Smooth muscle cell (in vitro differentiated cells): ENCODE measurements around the gene MMP28. TPM values are rescaled to one million over a fixed set of nuclear protein-coding genes. Genes with fewer than 3 reads are reported as not detected.

Experiments
- DNase-seq: peaks from one replicate; lab custom pipeline; 2025; ENCODE audit not compliant: unreplicated experiment; lab: John Stamatoyannopoulos, UW
- H2AFZ ChIP-seq: fragments of 200-600 bp; sonication (generic); 2 replicates; pipeline ENCODE4 v1.6.0; 2016; ENCODE audit warnings: antibody characterized with exemption, low read depth, mild to moderate bottlenecking
- H3F3A ChIP-seq: fragments of 200-600 bp; sonication (generic); 2 replicates; pipeline ENCODE4 v1.6.0; 2017; ENCODE audit warnings: antibody characterized with exemption, low read depth
- H3K27ac ChIP-seq: fragments of 200-600 bp; sonication (generic); 2 replicates; pipeline ENCODE4 v1.5.1; 2016; ENCODE audit warnings: low read depth, mild to moderate bottlenecking
- H3K27me3 ChIP-seq: fragments of 200-600 bp; sonication (generic); 2 replicates; pipeline ENCODE4 v1.6.1; 2016; ENCODE audit warnings: low read depth, mild to moderate bottlenecking
- H3K36me3 ChIP-seq: fragments of 200-600 bp; sonication (generic); 2 replicates; pipeline ENCODE4 v1.5.1; 2016; ENCODE audit warnings: low read depth
- H3K4me1 ChIP-seq: fragments of 200-600 bp; sonication (generic); 2 replicates; pipeline ENCODE4 v1.5.1; 2016; ENCODE audit warnings: low read depth
- H3K4me2 ChIP-seq: fragments of 200-600 bp; sonication (generic); 2 replicates; pipeline ENCODE4 v1.6.0; 2016; ENCODE audit warnings: mild to moderate bottlenecking
- H3K4me3 ChIP-seq: fragments of 200-600 bp; sonication (generic); 2 replicates; pipeline ENCODE4 v1.5.1; 2016; ENCODE audit warnings: mild to moderate bottlenecking
- H3K79me2 ChIP-seq: fragments of 200-600 bp; sonication (generic); 2 replicates; pipeline ENCODE4 v1.6.0; 2016; ENCODE audit warnings: low read depth, mild to moderate bottlenecking
- H3K9ac ChIP-seq: fragments of 200-600 bp; sonication (generic); 2 replicates; pipeline ENCODE4 v1.6.0; 2016; ENCODE audit warnings: low read depth
- H3K9me3 ChIP-seq: fragments of 200-600 bp; sonication (generic); replicated peaks from 2 replicates; pipeline ENCODE4 v1.5.1; 2016; ENCODE audit warnings: low read depth
- H4K20me1 ChIP-seq: fragments of 200-600 bp; sonication (generic); 2 replicates; pipeline ENCODE4 v1.6.0; 2016; ENCODE audit warnings: low read depth
- WGBS: methylation state at CpG from one replicate; pipeline ENCODE4 v1.1.7; 2016; ENCODE audit warnings: low lambda C conversion rate; 5-methylcytosine and 5-hydroxymethylcytosine counted together
- polyA plus RNA-seq: library from polyadenylated mRNA; unstranded; fragments of >200 nt; fragmentation: Nextera tagmentation; extraction: Ambion mirVana; gene quantifications from 2 replicates; pipeline ENCODE4 v1.2.1, GENCODE V29; 2016
- total RNA-seq: library from RNA; depleted of rRNA; stranded (reverse); fragments of >200 nt; gene quantifications from 2 replicates; pipeline ENCODE4 v1.2.3, GENCODE V29; 2014
- TF ChIP-seq, protein P1 (sequence below): fragments of 200-600 bp; sonication (generic); IDR thresholded peaks from 2 replicates; pipeline ENCODE4 v1.5.1; 2017; ENCODE audit warnings: borderline replicate concordance, mild to moderate bottlenecking, antibody characterized with exemption; ENCODE audit not compliant: insufficient read depth, poor library complexity, severe bottlenecking

The MMP28 gene
- total and polyA plus RNA-seq, 2 experiments from 2014 or later = 50.0 to 51.4 TPM

DNA sequence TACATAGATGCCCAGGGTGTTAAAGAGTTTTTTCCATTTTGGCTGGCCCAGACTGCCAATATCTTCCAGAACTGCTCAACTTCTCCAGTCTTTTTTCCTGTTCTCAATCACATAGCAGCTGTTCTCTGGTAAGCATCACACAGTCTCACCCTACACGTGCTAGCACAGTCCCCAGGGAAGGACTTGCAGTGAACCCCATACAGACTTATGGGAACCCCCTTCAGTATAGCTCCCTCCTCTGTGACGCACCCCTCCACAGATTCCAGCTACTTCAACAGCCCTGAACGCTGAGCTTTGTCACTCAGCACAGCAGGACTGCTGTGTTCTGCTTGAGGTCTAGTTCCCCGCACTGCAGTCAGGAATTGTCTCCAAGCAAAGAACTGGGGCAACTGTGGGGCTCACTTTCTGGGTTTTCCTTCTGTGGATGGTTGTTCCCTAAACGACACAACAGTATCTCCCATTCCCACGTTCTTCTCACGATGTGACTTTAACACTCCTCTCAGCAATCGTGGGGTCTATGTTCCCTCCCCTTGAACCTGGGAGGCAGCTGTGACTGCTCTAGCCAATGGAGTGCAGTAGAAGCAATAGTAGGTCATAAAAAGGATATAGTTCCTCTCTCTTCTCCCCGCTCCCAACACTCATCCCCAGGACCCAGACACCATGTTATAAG is 3.6 kb downstream of the MMP28 start:
- Histone ChIP-seq H3K27ac (no peak overlapping the region), H3K36me3 (no peaks in the 10 kb centered on the region), H3K79me2 (peaks cover 34% of the 10 kb centered on the region), H3K27me3 (no peaks in the 10 kb centered on the region), H3F3A (peaks cover 42% of the 10 kb centered on the region), H3K9me3 (no peaks in the 10 kb centered on the region), H4K20me1 (no peaks in the 10 kb centered on the region), H2AFZ (no peak overlapping the region), H3K4me3 (no peak overlapping the region), H3K4me2 (peak overlapping the region; percentile 93), H3K4me1 (peaks cover 13% of the 10 kb centered on the region), H3K9ac (no peak overlapping the region)
- DNase-seq = no peak
- WGBS = 58% methylated on average over 9 of the region's 9 CpGs
- TF ChIP-seq, protein P1, sequence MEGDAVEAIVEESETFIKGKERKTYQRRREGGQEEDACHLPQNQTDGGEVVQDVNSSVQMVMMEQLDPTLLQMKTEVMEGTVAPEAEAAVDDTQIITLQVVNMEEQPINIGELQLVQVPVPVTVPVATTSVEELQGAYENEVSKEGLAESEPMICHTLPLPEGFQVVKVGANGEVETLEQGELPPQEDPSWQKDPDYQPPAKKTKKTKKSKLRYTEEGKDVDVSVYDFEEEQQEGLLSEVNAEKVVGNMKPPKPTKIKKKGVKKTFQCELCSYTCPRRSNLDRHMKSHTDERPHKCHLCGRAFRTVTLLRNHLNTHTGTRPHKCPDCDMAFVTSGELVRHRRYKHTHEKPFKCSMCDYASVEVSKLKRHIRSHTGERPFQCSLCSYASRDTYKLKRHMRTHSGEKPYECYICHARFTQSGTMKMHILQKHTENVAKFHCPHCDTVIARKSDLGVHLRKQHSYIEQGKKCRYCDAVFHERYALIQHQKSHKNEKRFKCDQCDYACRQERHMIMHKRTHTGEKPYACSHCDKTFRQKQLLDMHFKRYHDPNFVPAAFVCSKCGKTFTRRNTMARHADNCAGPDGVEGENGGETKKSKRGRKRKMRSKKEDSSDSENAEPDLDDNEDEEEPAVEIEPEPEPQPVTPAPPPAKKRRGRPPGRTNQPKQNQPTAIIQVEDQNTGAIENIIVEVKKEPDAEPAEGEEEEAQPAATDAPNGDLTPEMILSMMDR = no peak

DNA sequence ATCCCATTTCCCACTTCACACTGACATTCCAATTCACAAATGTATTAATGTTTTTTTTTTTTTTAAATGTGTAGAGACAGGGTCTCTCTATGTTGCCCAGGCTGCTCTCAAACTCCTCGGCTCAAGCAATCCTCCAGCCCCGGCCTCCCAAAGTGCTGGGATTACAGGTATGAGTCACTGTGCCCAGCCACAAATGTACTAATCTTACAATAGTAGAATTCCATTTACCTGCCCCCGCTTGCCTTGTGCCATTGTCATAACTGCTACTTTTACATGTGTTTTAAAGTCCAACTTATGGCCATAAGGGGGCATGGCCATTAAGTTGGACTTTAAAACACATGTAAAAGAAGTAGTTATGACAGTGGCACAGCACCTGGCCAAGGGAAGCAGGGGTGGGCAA is 4.6 kb downstream of the MMP28 start:
- DNase-seq = no peak
- no peaks in the 10 kb centered on the region for H3K9me3 ChIP-seq
- H3K27me3 ChIP-seq = no peaks in the 10 kb centered on the region
- no peak overlapping the region for H3K9ac ChIP-seq
- H3K4me3 ChIP-seq = no peak overlapping the region
- peaks cover 34% of the 10 kb centered on the region for H3K79me2 ChIP-seq
- H4K20me1 ChIP-seq = no peaks in the 10 kb centered on the region
- H3F3A ChIP-seq = peaks cover 38% of the 10 kb centered on the region
- WGBS = 46% methylated on average over 3 of the region's 3 CpGs
- H3K4me1 ChIP-seq = peaks cover 14% of the 10 kb centered on the region
- no peak overlapping the region for H3K4me2 ChIP-seq
- H3K27ac ChIP-seq = no peak overlapping the region
- no peaks in the 10 kb centered on the region for H3K36me3 ChIP-seq
- no peak overlapping the region for H2AFZ ChIP-seq
- TF ChIP-seq, protein P1 = no peak

DNA sequence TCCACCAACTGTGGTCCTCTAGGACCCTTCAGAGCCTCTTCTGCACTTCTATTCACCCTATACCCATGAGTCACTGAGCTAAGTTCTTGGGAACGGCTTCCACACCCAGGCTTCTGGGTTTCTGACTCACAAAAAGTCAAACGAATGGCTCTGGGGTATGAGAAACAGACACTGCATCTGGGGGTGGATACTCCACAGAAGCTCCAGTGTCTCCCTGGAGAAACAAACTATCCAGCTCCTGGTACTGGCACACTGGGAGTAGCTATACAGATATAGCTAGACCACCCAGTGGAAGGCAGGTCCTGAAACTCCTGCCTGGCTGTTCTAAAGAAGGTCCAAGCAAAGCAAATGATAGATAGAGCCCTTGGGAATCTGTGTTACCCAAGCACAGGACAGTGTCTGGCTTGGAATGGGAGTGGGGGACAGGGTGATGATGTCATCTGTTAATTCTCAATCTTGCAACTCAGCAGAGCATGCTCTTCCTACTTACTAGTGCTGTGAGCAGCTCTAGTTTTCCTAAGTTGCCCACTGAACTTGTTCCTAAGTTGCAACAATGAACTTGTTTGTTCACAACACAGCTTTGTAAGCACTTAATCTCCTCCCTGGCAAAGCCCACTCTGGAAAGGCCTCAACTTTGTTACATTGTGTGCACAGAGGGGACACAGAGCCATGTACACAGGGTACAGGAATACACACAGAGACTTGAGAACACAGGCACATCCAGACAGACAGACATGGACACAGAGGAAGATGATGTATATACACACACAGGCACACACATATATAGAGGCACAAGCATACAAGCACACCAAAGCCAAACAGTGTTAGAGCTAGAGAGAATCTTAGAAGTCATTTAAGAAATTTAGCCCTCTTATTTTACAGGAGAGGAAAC is 6.7 kb downstream of the MMP28 start:
- Histone ChIP-seq H4K20me1 (no peaks in the 10 kb centered on the region), H3K27me3 (no peaks in the 10 kb centered on the region), H3K9ac (peak overlapping the region; percentile 74), H3K4me2 (peak overlapping the region; percentile 78), H3K4me1 (peaks cover 14% of the 10 kb centered on the region), H3K4me3 (no peak overlapping the region), H3K27ac (peak overlapping the region; percentile 96), H2AFZ (peak overlapping the region; percentile 31), H3K9me3 (no peaks in the 10 kb centered on the region), H3F3A (peaks cover 35% of the 10 kb centered on the region), H3K79me2 (peaks cover 26% of the 10 kb centered on the region), H3K36me3 (no peaks in the 10 kb centered on the region)
- WGBS = 0% methylated on average over 2 of the region's 2 CpGs
- TF ChIP-seq, protein P1 = no peak
- DNase-seq = no peak
